ENCODE data around the gene IQCE.

IQCE gene

DNA sequence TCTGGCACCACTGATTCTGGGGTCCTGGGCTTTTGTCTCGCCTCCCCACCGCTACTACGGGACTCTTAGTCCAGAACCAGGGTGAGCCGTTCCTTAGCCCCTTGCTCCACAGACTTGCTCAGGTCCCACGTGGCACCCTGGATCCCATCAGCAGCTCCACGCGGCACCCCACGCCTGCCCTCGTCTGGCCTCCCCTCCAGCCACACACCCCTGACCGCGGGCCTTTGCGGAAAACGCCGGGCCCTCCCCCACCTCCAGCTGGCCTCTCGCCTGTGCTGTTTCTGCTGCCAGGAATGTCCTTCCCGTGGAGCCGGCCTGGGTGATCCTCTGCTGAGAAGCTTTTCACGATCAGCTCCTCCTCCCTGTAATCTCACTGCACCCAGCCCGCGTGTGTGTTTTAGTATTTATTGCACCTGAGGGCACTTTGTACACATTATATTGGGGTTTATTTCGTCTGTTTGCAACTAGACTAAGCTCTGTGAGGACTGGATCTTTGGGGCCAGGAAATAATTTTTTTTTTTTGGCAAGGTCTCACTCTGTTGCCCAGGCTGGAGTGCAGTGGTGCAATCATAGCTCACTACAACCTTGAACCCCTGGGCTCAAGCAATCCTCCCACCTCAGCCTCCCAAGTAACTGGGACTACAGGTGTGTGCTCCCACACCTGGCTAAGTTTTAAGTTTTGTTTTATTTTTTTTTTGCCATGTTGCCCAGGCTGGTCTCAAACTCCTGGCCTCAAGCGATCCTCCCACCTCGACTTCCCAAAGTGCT, 62.5 kb downstream of the IQCE start:
- no peak for DNase-seq

DNA sequence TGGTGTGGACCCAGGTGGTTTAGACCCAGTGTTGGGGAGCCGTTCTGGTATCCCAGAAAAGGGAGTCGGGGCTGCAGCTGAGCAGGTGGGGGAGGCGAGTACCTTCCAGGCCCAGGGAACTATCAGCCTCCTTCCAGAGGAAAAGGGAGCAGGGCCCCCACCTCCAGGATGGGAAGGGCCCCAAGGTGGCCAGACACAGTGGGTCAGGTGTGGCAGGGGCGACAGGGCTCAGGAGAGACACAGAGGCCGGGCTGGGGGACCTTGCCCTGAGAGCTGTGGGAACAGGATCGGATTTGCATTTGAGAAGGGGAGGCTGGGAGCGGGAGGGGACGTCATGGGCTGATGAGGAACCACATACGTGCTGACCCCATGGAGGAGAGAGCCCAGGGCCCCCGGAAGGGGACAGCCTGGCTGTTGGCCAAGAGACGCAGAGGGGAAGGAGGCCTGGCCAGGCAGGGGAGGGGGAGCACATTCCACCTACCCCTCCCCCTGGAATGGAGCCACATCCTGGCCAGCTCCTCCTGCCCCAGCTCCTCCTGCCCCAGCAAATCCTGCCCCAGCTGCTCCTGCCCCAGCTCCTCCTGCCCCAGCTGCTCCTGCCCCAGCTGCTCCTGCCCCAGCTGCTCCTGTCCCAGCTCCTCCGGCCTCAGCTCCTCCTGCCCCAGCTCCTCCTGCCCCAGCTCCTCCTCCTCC, 63.3 kb downstream of the IQCE start:
- DNase-seq: no peak

DNA sequence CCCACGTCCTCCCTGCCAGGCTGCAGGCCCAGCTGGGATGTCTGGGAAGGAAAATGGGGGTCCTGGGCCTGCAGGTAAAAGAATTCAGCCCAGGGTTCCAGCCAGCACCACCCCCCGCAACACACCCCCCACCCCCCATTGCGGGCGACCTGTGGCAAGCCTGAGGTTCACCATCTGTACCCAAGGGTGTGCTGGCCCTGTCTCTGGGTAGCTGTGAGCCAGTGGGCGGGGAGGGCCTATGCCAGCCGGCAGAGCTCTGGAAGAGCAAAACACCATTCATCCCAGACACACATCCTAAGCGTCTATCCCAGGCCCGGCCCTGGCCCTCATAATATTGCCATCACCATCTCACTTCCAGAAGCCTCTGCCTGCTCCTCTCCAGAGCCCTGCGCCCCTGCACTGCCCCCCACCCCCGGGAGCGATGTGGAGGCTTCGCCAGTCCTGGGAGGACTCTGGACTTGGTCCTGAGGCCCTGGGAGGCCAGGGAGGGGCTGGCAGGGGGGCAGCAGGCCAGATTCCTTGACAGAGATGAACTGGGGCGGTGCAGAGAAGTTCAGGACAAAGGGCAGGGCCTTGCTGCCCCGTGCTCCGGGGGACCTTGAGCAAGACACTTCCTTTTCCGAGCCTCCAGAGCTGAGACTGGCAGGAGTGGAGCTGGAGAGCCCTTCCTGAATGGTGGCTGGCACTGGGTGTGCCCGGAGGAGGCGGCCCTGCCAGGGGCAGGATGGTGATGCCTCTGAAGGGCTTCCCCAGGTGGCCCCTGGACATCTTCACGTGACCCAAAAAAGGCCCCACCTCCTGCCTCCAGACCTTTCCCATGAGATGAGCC, 64.3 kb downstream of the IQCE start:
- no peak for DNase-seq

DNA sequence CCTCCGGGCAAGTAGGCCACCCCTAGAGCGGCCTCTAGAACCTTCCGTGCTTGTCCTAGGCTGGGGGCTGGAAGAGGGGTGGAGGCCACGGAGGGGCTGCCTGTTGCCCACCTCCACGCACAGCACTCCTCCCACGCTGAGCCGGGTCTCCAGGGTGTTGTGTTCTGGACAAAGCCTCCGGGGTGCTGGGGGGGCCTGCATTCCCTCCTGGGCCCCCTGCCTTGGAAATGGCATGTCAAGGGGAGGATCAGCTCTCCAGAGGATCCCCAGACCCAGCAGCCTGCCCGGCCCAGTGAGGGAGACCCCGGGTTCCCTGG, 64.9 kb downstream of the IQCE start:
- DNase-seq: no peak

- no peak for DNase-seq
These were observed 65.6 kb downstream of the IQCE start for GRCh38 chr7:2624293-2624886.

GRCh38 chr7:2626498-2627117, 67.8 kb downstream of the IQCE start:
- DNase-seq: no peak

DNA sequence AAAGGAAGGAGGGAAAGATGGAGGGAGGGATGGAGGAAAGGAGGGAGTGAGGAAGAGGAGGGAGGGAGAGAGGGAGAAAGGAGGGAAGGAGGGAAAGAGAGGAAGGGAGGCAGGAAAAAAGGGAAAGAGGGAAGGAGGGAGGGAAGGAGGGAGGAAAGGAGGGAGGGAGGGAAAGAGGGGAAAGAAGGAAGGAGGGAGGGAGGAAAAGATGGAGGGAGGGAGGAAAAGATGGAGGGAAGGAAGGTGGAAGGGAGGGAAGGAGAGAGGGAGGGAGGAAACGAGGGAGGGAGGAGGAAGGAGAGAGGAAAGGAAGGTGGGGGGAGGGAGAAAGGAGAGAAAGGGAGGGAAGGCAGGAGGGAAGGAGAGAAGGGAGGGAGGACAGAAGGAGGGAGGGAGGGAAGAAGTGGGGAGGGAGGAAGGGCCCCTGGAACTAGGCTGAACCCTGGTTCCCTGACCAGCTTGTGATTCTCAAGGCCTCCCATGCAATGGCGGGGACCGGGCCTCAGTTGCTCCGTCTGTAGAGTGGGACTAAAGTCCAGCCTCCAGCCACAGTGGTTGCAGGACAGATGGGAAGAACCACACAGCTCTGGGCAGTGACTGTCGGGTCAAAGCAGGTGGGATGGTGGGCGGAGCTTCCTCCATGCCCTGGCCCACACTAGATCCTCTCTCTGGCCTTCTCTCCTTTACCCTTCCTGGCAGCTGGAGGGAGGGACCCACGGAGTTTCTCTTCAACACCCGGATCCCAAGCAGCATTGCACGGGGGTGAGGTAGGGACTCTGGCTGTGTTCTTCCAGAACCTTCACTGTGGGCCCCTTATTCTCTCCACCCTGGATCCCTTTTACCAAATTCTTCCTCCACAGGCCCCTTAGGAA, 68.7 kb downstream of the IQCE start:
- no peak for DNase-seq

DNA sequence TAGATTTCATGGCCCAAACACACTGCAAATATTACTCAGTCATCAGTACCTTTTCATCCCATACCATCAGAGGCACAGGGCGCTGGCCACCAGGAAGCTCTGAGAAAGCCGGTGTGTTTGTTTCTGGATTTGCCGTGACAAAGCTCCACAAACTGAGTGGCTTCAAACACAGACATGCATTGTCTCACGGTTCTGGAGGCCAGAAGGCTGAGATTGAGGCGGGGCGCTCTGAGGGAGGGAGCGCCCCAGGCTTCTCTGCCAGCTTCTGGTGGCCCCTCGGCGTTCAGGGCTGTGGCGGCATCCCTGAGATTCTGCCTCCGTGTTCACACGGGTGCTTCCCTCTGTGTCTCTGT, 69.3 kb downstream of the IQCE start:
- DNase-seq: no peak

DNA sequence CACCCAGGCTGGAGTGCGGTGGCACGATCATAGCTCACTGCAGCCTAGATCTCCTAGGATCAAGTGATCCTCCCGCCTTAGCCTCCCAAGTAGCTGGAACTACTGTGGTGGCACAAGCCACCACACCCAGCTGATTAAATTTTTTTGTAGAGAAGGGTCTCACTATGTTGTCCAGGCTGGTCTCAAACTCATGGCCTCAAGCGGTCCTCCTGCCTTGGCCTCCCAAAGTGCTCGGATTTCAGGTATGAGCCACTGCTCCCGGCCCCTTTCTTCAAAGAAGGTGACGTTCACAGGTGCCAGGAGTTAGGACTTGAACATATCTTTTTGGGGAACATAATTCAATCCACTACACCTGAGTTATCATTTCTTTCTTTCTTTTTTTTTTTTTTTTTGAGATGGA, 70.1 kb downstream of the IQCE start:
- DNase-seq: no peak

GRCh38 chr7:2629746-2630681, 71.2 kb downstream of the IQCE start:
- DNase-seq: no peak

DNA sequence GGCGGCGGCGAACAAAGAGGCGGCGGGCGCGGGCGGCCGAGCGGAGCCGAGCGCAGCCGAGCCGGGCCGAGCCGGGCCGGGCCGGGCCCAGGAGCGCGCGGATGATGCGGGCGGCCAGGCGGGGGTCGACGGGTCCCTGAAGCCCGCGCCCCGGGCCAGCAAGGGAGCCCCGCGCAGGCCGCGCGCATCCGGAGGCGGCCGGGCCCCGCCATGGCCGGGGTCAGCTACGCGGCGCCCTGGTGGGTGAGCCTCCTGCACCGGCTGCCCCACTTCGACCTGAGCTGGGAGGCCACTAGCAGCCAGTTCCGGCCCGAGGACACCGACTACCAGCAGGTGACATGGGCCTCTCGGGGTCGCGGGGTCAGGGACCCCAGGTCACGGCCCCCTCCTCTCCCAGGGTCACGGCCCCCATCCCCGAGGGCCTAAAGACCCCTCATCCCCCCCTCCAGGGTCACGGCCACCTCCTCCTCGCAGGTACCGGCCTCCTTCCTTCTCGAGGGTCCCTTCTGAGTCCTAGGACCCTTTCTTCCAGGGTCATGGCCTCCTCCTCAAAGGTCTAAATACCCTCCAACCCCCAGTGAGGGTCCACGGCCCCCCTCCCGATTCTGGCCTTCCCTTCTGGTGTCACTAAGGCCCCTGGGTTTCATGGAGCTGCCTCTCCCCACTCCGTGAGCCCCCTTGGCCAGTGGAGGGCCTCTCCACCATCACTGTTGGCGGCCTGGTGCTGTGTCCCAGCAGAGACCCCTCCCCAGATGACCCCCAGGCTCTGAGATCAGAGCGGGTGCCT, 73.4 kb downstream of the IQCE start, which contains the start of gene TTYH3:
Gene TTYH3 (plus strand): TSS at position 41 of the 787 bp plus-strand sequence. CDS start 170 bp downstream, at position 211.
- no peak for DNase-seq

DNA sequence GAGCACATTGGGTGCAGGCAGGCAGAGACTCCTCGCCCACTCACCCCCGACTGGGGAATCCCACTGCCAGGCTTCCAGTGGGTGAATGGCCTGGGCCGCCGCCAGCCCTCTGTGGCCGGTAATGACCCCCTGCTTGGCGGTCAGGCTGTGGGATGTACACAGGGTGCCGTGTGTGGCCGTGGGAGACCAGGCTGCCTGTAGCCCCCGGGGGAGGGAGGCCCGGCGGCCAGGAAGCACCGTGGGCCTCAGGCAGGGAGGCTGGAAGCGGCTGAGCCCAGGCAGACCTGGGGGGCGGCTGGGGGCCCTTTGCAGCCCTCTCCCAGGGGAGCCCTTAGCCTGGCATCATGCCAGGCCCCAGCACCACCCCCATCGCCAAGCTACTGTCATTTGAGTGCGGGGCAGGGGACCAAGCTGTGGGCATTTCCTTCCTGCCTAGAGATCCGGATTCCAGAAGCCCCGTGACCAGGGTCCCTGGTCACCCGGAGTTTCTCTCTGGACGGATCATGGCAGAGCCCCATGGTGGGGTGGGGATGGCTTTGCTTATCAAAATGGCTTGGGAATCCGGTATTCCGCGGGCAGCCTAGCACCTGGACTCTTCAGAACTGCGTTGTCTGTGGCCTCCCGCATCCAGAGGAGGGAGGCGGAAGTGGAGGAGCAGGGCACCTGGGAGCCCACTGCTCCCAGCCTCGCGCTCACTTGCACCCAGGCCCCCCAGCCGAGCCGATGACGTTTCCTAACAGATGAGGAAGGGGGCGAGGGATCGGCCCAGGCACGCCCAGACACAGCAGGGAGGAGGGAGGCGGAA, 74.2 kb downstream of the IQCE start:
- DNase-seq: peak; percentile 62

- DNase-seq: no peak
These were observed 74.9 kb downstream of the IQCE start for GRCh38 chr7:2633538-2634266.

DNA sequence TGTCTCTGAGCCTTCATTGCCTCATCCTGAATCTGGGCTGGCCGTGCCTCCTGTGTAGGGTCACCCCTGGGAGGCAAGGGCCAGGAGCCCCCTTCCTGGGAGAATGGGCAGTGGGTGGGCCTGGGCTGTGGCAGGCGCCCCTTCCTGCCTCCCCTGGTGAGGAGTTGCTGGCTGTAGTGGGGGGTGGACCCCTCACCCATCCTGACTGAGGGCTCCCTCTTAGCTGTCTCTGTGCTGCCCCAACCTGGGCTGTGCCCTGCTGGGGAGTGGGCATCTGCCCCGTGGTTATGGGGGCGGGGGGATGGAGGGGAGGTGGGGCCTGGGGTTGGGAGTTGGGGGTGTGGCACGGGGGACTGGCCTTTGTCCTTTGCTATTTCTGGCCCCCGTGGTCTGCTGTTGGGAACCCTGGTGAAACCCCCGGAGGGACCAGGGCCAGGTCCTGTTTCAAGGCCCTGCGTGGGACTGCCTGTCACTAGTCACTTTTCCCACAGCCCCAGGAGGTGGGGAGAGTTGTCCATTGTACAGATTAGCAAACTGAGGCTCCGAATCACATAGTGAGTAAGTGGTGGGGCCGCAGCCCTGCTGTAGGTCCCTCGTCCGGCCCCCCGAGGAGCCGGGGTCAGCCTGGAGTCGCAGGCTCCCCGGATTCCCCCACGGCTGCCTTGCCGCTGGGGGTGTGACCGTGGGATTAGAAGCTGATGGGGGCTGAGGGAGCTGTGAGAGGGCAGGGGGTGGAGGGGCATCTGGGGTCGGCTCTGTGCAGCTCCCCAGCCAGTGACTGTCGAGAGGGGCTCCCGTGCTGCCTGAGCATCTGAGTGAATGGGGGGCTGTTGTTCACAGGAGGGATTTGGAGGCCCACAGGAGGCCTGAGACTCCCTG, 75.7 kb downstream of the IQCE start:
- no peak for DNase-seq

DNA sequence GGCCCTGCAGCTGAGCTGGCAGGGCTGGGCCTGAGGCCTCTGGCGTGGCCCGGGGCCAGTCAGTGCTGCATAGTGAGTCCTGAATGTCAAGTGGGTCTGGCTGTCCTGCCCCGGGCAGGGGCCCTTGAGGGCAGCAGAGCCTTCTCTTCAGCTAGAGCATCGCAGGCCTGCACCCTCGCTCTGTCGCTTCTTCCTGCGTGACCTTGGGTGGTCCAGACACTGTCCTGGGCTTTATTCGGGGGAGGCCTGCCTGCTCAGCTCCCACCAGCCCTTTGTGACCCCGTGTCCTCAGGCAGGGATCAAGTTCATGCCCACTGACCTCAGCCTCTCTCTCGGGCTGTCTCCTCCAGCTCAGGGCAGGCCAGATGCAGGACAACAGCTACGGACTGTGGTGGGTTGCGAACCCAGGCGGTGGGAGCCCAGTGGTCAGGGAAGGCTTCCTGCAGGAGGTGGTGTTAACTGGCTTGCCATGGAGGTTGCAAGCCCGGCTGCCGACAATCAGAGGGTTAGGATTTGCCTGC, 76.4 kb downstream of the IQCE start:
- no peak for DNase-seq

DNA sequence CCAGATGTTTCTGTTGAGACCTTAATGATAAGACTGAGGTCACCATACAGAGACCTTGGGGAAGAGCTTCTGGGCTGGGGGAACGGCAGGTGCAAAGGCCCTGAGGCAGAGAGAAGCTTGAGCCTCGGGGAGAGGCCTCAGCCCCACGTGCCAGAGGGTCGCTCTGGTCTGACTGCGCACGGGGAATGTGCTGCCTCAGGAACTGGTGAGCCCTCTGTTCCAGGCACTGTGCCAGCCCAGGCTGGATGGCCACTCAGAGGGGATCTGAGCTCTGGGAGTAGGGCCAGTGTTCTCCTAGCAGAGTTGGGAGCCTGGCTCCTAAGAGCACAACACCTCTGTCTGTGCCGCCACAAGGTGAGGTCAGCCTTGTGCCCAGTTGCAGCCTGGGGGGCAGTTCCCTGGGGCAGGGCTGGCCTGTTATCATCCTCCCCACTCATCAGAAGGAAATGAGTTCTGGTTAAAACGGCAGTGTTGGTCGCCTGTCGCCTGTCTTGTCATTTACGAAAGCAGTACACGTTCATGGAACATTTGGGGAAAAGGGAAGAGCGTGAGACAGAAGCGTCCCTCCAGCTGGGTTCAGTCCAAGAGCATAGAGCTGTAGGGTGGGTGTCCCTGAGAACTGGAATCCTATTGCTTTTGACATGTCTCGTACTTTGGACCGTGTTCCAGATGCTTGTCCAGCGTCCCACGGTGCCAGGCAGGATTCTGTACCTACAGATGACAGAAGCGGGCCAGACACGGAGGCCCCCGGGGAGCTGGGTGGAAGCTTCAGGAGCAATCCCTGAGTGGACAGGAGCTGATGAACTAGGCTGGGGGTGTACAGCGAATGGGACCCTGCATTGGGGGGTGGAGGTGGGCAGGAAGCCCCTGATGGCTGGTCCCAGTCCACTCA, 77.3 kb downstream of the IQCE start:
- DNase-seq: no peak
